ENCODE results near the gene RAD51B. TPM values are rescaled to one million over a fixed set of nuclear protein-coding genes. Genes with fewer than 3 reads are reported as not detected.

RAD51B gene
- total RNA-seq, 4 donors from 2014 or later = 6.2 to 39.9 (median 12.9) TPM

- H3K4me1 ChIP-seq = peaks cover 0 to 12% (median 0%) of the 10 kb centered on the region in 3 donors
- intact Hi-C loops (cut with DNase I) = no loop called here
- H3K36me3 ChIP-seq = no peaks in the 10 kb centered on the region
- H3K27me3 ChIP-seq = no peaks in the 10 kb centered on the region
- H3K9me3 ChIP-seq = peaks cover 0 to 12% (median 0%) of the 10 kb centered on the region in 3 donors
- no peak overlapping the region for H3K4me3 ChIP-seq
- TF ChIP-seq CTCF (IDR thresholded peaks at IDR 0.05) (no peak), POLR2A (IDR thresholded peaks at IDR 0.05) (no peak)
- WGBS, 2 donors = 88 to 91% methylated on average over 2 of the region's 2 CpGs
- H3K27ac ChIP-seq = no peak overlapping the region
- DNase-seq = no peak
These were observed 213.9 kb downstream of the RAD51B start for GRCh38 chr14:68033336-68033932.

- intact Hi-C loops (cut with DNase I) = no loop called here
- no peak overlapping the region for H3K27ac ChIP-seq
- peaks cover 0 to 6% (median 0%) of the 10 kb centered on the region in 3 donors for H3K9me3 ChIP-seq
- TF ChIP-seq CTCF (IDR thresholded peaks at IDR 0.05) (no peak), POLR2A (IDR thresholded peaks at IDR 0.05) (no peak)
- no peak for DNase-seq
- no peaks in the 10 kb centered on the region for H3K36me3 ChIP-seq
- H3K4me3 ChIP-seq = no peak overlapping the region
- no peaks in the 10 kb centered on the region for H3K27me3 ChIP-seq
- 73 to 86% methylated on average over 2 of the region's 2 CpGs for WGBS, 2 donors
- peaks cover 0 to 15% (median 0%) of the 10 kb centered on the region in 3 donors for H3K4me1 ChIP-seq
These were observed 215.3 kb downstream of the RAD51B start for GRCh38 chr14:68034896-68035295.

GRCh38 chr14:68036202-68036601, 216.6 kb downstream of the RAD51B start:
- TF ChIP-seq POLR2A (IDR thresholded peaks at IDR 0.05) (no peak), CTCF (IDR thresholded peaks at IDR 0.05) (no peak)
- intact Hi-C loops (cut with DNase I) = no loop called here
- 76 to 79% methylated on average over 6 of the region's 6 CpGs for WGBS, 2 donors
- Histone ChIP-seq H3K9me3 (no peaks in the 10 kb centered on the region), H3K27ac (peak overlapping the region in 3 of 4 donors; percentile 45 to 66 (median 53)), H3K4me1 (peaks cover 0 to 28% (median 0%) of the 10 kb centered on the region in 3 donors), H3K27me3 (no peaks in the 10 kb centered on the region), H3K36me3 (no peaks in the 10 kb centered on the region), H3K4me3 (no peak overlapping the region)
- no peak for DNase-seq

DNA sequence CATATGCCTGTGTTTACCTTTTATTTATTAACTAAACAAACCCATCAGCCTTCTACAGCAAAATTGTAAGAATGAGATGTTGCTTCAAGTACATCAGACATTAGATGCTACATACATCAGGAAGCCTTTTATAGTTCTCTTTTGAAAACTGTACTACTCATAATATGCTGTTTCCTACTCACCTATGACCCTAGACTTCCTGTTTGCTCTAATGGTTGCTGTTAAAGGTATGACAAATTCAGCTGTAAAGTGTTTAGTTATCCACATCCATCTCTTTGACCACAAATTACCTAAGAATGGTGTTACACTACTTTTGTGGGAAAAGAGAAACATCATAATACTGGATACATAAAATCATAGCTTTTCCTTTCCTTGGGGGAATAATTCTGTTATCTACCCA, 220.0 kb downstream of the RAD51B start:
- H3K9me3 ChIP-seq = no peaks in the 10 kb centered on the region
- H3K4me3 ChIP-seq = no peak overlapping the region
- H3K36me3 ChIP-seq = no peaks in the 10 kb centered on the region
- peaks cover 5 to 57% (median 27%) of the 10 kb centered on the region in 3 donors for H3K4me1 ChIP-seq
- peak overlapping the region in 2 of 4 donors; percentile 10 to 84 for H3K27ac ChIP-seq
- TF ChIP-seq CTCF (IDR thresholded peaks at IDR 0.05) (no peak), POLR2A (IDR thresholded peaks at IDR 0.05) (no peak)
- intact Hi-C loops (cut with DNase I) = no loop called here
- no peak for DNase-seq
- H3K27me3 ChIP-seq = no peaks in the 10 kb centered on the region

DNA sequence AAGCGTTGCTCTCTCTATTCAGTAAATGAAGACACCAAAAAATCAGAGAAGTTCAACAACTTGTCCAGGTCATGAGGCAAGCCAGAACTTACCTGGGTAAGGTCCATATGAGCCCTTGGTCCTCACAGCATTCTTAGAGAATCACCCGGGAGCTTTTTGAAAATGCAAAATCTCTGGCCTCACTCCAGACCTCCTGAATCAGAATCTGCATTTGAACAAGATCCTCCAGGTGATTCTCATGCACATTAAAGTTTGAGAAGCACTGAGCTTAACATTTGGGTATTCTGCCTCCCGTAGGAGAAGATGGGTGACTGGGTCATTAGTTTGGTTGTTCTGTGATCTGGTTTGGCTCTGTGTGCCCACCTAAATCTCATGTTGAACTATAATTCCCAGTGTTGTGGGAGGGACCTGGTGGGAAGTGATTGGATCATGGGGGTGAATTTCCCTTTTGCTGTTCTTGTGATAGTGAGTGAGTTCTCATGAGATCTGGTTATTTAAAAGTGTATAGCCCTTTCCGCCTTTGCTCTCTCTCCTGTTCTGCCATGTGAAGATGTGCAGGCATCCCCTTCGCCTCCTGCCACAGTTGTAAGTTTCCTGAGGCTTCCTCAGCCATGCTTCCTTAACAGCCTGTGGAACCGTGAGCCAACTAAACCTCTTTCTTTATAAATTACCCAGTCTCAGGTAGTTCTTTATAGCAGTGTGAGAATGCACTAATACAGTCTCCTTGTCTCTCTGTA, 221.2 kb downstream of the RAD51B start:
- TF ChIP-seq POLR2A (IDR thresholded peaks at IDR 0.05) = no peak
- TF ChIP-seq CTCF (IDR thresholded peaks at IDR 0.05) = no peak
- no peak for DNase-seq
- intact Hi-C loops (cut with DNase I) = no loop called here
- Histone ChIP-seq H3K9me3 (no peaks in the 10 kb centered on the region), H3K27ac (peak overlapping the region; percentile 2 to 84 (median 74)), H3K4me3 (no peak overlapping the region), H3K4me1 (peaks cover 5 to 69% (median 34%) of the 10 kb centered on the region in 3 donors), H3K36me3 (no peaks in the 10 kb centered on the region), H3K27me3 (no peaks in the 10 kb centered on the region)
- 78 to 88% methylated on average over 5 to 6 of the region's 6 CpGs for WGBS, 2 donors
